ENCODE results near the gene EMCN. TPM values are rescaled to one million over a fixed set of nuclear protein-coding genes. Genes with fewer than 3 reads are reported as not detected.
"Not testable (repeated sequence)": the region's sequence is repeated elsewhere in the genome, so short reads cannot be mapped to it uniquely, and the experiment has no call there.

Gene EMCN
- total RNA-seq, 4 donors from 2014 or later, result 13.2 to 32.0 (median 21.9) TPM

DNA sequence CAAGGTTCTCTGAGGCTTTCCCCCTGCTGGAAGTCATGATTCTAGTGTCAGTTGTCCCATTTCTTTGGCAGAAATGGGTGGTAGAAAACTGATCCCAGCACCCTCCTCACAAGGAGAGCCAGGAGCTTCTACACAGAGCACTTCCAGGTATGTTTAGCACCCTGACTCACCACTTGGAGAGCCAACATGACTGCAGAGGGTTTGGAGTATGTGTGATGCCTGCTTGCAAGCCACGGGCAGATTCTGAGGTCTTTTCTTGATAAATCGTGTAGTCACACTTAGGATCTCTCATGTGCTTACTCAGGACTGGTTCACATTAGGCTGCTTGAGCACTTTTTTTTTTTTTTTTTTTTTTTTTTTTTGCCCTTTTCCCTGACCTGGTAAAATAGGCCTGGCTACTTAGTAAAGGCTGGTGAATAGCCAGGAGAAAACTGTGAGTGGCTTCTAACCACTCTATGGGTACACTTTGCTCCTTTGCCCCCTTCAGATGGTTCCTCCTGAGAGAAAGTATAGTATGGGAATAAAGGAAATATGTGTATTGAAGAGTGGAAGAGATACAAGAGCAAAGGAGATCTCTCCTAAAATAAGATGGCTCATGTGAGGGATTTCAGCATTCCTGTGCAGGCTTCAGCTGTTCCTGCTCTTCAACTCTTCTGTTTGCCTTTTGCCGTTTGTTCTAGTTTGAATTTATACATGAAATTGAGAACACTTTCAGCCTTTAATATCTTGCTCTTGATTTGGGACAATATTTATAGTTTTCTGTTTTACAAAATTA is 103.6 kb downstream of the EMCN start:
- no peaks in the 10 kb centered on the region for H3K4me1 ChIP-seq
- H3K36me3 ChIP-seq, result no peaks in the 10 kb centered on the region
- no peak for TF ChIP-seq EP300 (IDR thresholded peaks at IDR 0.05)
- TF ChIP-seq, protein P1, sequence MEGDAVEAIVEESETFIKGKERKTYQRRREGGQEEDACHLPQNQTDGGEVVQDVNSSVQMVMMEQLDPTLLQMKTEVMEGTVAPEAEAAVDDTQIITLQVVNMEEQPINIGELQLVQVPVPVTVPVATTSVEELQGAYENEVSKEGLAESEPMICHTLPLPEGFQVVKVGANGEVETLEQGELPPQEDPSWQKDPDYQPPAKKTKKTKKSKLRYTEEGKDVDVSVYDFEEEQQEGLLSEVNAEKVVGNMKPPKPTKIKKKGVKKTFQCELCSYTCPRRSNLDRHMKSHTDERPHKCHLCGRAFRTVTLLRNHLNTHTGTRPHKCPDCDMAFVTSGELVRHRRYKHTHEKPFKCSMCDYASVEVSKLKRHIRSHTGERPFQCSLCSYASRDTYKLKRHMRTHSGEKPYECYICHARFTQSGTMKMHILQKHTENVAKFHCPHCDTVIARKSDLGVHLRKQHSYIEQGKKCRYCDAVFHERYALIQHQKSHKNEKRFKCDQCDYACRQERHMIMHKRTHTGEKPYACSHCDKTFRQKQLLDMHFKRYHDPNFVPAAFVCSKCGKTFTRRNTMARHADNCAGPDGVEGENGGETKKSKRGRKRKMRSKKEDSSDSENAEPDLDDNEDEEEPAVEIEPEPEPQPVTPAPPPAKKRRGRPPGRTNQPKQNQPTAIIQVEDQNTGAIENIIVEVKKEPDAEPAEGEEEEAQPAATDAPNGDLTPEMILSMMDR (IDR thresholded peaks at IDR 0.05), result no peak
- no peak for TF ChIP-seq POLR2A (IDR thresholded peaks at IDR 0.05)
- 90 to 94% methylated on average over 3 of the region's 3 CpGs for WGBS, 2 donors
- DNase-seq (ENCODE audit: low spot score in 2 of 2), result no peak
- no peaks in the 10 kb centered on the region for H3K27me3 ChIP-seq
- no peak overlapping the region for H3K27ac ChIP-seq
- H3K9me3 ChIP-seq, result no peaks in the 10 kb centered on the region
- H3K4me3 ChIP-seq, result no peak overlapping the region

DNA sequence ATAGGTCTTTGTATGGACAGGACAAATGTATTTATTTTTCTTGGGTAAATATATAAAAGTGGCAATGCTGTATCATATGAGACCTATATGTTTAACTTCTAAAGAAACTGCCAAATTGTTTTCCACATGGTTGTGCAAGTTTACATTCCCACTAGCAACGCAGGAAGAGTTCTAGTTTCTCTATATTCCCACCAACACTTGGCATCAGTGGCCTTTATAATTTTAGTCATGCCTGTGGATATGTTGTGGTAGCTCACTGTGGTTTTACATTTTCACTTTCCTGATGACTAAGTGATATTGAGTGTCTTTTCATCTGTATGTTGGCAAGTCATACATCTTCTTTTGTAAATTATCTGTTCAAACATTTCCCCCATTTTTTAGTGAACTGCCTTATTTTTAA is 126.0 kb downstream of the EMCN start:
- WGBS, 2 donors, result 66 to 70% methylated on average over 1 of the region's 1 CpG
- Histone ChIP-seq H3K4me3 (no peak overlapping the region), H3K36me3 (no peaks in the 10 kb centered on the region), H3K27ac (no peak overlapping the region), H3K4me1 (no peaks in the 10 kb centered on the region), H3K27me3 (no peaks in the 10 kb centered on the region), H3K9me3 (no peaks in the 10 kb centered on the region)
- TF ChIP-seq POLR2A (IDR thresholded peaks at IDR 0.05), result no peak
- TF ChIP-seq, protein P1 (IDR thresholded peaks at IDR 0.05), result no peak
- TF ChIP-seq EP300 (IDR thresholded peaks at IDR 0.05), result no peak
- no peak for DNase-seq (ENCODE audit: low spot score in 2 of 2)

DNA sequence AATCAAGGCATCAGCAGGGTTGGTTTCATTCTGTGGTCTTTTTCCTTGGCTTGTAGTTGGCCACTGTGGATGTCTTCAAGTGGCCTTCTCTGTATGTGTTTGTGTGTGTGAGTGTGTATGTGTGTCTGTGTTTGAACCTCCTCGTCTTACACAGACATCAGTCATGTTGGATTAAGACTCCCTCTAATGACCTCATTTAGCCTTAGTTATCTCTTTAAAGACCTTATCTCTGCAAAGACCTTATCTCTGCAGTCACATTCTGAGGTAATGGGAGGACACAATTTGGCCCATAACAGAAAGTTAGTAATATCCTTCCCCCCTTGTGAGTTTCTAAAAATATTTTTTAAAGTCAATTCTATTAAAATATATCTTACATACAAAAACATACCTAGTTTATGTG is 126.7 kb downstream of the EMCN start:
- Histone ChIP-seq H3K27ac (no peak overlapping the region), H3K27me3 (no peaks in the 10 kb centered on the region), H3K4me3 (no peak overlapping the region), H3K36me3 (no peaks in the 10 kb centered on the region), H3K4me1 (no peaks in the 10 kb centered on the region), H3K9me3 (no peaks in the 10 kb centered on the region)
- WGBS, 2 donors, result 75 to 80% methylated on average over 1 of the region's 1 CpG
- DNase-seq (ENCODE audit: low spot score in 2 of 2), result no peak
- TF ChIP-seq EP300 (IDR thresholded peaks at IDR 0.05), result no peak
- no peak for TF ChIP-seq POLR2A (IDR thresholded peaks at IDR 0.05)
- TF ChIP-seq, protein P1 (IDR thresholded peaks at IDR 0.05), result no peak

DNA sequence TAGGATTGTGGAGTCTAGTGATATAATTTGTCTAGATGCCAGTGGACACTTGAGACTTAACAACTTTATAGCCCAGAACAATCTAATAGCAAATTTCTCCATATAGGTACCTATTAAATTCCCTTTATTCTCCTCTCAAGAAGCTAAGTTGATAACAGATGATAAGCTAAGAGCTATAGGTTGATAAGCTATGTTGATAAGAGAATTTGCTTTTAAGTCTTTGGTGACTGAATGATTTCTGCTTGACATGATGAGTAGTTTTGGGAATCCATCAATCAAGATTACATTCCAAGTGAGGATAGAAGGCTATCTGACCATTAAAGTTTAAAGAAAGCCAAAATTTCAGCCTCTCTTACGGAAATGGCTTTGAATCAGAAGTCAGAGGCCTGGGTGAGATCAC is 131.6 kb downstream of the EMCN start:
- Histone ChIP-seq H3K4me3 (no peak overlapping the region), H3K27me3 (no peaks in the 10 kb centered on the region), H3K27ac (no peak overlapping the region), H3K36me3 (no peaks in the 10 kb centered on the region), H3K4me1 (no peaks in the 10 kb centered on the region), H3K9me3 (no peaks in the 10 kb centered on the region)
- TF ChIP-seq POLR2A (IDR thresholded peaks at IDR 0.05), result no peak
- TF ChIP-seq, protein P1 (IDR thresholded peaks at IDR 0.05), result no peak
- TF ChIP-seq EP300 (IDR thresholded peaks at IDR 0.05), result no peak
- 72 to 73% methylated on average over 1 of the region's 1 CpG for WGBS, 2 donors
- DNase-seq (ENCODE audit: low spot score in 2 of 2), result no peak

DNA sequence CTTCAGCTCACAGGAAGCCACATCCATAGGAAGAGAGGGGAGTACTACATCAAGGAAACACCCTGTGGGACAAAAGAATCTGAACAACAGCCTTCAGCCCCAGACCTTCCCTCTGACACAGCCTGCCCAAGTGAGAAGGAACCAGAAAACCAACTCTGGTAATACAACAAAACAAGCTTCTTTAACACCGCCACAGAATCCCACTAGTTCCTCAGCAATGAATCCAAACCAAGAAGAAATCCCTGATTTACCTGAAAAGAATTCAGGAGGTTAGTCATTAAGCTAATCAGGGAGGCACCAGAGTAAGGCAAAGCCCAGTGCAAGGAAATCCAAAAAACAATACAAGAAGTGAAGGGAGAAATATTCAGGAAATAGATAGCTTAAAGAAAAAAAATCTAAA is 137.4 kb downstream of the EMCN start:
- H3K27me3 ChIP-seq; H3K27ac ChIP-seq; H3K36me3 ChIP-seq; H3K4me1 ChIP-seq; H3K9me3 ChIP-seq; DNase-seq (ENCODE audit: low spot score in 2 of 2); H3K4me3 ChIP-seq: not testable (repeated sequence)
- 100% methylated on average over 1 of the region's 1 CpG for WGBS, 2 donors

Data from tibial nerve (tissue), 4 donors.